ENCODE results near the gene LHX4. TPM values are rescaled to one million over a fixed set of nuclear protein-coding genes. Genes with fewer than 3 reads are reported as not detected.

The LHX4 gene
- total and polyA plus RNA-seq, 9 of the 15 experiments (the other 6 are each of a cell fraction or from before 2014, with no cell fraction given): 0.01 to 0.11 (median 0.07) TPM; not detected in 5

DNA sequence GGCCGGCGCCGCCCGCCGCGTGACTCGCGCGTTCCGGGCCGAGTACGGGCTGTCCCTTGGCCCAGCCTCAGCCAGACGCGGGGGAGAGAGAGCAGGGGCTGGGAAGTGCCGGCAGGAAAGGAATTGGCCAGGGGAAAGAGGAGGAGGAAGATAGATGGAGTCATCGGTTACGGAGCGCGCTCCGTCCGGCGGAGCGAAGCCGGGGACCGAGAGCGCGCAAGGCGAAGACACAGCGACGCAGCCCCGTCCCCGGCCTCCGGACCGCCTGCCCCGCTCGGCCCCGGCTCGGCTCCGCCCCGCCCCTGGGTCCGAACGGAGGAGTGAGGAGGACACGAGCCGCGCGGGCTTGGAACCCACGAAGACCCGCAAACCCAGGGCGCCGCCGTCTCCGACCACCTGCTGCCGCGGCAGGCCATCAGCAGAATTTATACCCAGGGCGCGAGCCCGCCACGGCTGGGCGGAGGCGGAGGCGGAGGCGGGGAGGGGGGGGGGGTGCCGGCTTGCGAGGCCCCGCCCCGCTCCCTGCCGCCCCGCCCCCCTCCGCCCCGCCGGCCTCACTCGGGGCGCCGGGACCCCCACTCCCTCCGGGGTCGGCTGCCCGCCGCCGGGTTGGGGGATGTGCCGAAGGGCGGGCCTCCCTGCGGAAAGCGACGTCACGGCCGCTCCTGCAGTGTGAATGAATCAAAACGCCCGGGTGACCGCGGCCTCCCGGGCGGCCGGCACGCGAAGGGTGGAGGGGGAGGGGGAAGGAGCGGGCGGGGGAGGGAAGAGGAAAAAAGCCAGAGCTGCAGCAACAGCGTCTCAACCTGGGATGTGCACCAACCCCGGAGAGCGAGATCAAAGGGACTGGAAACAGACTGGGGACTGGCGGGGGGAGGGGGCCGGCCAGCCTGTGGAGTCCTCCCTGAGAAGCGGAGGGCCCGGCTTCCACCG is at the start of gene LHX4 (continued):
- TF ChIP-seq, protein P1, sequence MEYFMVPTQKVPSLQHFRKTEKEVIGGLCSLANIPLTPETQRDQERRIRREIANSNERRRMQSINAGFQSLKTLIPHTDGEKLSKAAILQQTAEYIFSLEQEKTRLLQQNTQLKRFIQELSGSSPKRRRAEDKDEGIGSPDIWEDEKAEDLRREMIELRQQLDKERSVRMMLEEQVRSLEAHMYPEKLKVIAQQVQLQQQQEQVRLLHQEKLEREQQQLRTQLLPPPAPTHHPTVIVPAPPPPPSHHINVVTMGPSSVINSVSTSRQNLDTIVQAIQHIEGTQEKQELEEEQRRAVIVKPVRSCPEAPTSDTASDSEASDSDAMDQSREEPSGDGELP (CRISPR knock-in tag; IDR thresholded peaks at IDR 0.05; ENCODE audit: borderline replicate concordance): peak; percentile 31
- TF ChIP-seq, protein P2, sequence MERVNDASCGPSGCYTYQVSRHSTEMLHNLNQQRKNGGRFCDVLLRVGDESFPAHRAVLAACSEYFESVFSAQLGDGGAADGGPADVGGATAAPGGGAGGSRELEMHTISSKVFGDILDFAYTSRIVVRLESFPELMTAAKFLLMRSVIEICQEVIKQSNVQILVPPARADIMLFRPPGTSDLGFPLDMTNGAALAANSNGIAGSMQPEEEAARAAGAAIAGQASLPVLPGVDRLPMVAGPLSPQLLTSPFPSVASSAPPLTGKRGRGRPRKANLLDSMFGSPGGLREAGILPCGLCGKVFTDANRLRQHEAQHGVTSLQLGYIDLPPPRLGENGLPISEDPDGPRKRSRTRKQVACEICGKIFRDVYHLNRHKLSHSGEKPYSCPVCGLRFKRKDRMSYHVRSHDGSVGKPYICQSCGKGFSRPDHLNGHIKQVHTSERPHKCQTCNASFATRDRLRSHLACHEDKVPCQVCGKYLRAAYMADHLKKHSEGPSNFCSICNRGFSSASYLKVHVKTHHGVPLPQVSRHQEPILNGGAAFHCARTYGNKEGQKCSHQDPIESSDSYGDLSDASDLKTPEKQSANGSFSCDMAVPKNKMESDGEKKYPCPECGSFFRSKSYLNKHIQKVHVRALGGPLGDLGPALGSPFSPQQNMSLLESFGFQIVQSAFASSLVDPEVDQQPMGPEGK (CRISPR knock-in tag; IDR thresholded peaks at IDR 0.05; ENCODE audit: borderline replicate concordance): no peak
- peak; percentile 59 for TF ChIP-seq EGR1 (conservative IDR thresholded peaks at IDR 0.05)
- TF ChIP-seq CHD2 (IDR thresholded peaks at IDR 0.05; ENCODE audit: low read depth, low read length): 0 out of 2 replicates have a peak, but pooled peaks have one; percentile 6
- no peak for TF ChIP-seq ZNF354B (CRISPR knock-in tag; IDR thresholded peaks at IDR 0.05)
- peak; percentile 55; the same call in 1 of the 2 replicates for TF ChIP-seq ZBTB7A (IDR thresholded peaks at IDR 0.05; ENCODE audit: borderline replicate concordance, control insufficient read depth, low read depth, low read length)
- no peak for TF ChIP-seq GATAD2B (IDR thresholded peaks at IDR 0.05; ENCODE audit: borderline replicate concordance)
- TF ChIP-seq, protein P3, sequence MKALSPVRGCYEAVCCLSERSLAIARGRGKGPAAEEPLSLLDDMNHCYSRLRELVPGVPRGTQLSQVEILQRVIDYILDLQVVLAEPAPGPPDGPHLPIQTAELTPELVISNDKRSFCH (CRISPR knock-in tag; IDR thresholded peaks at IDR 0.05): no peak
- TF ChIP-seq, protein P3 (tag; IDR thresholded peaks at IDR 0.05): 0 out of 2 replicates have a peak, but pooled peaks have one; percentile 1
- no peak for TF ChIP-seq RUNX1 (IDR thresholded peaks at IDR 0.05; ENCODE audit: low read depth)
- TF ChIP-seq, protein P4, sequence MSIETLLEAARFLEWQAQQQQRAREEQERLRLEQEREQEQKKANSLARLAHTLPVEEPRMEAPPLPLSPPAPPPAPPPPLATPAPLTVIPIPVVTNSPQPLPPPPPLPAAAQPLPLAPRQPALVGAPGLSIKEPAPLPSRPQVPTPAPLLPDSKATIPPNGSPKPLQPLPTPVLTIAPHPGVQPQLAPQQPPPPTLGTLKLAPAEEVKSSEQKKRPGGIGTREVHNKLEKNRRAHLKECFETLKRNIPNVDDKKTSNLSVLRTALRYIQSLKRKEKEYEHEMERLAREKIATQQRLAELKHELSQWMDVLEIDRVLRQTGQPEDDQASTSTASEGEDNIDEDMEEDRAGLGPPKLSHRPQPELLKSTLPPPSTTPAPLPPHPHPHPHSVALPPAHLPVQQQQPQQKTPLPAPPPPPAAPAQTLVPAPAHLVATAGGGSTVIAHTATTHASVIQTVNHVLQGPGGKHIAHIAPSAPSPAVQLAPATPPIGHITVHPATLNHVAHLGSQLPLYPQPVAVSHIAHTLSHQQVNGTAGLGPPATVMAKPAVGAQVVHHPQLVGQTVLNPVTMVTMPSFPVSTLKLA (conservative IDR thresholded peaks at IDR 0.05): 0 out of 4 replicates have a peak, but pooled peaks of 1 of the 2 experiments have one; percentile 11
- no peak for TF ChIP-seq BMI1 (IDR thresholded peaks at IDR 0.05; ENCODE audit: low read length)
- 0 out of 2 replicates have a peak, but pooled peaks have one; percentile 20 for TF ChIP-seq GABPB1 (CRISPR knock-in tag; IDR thresholded peaks at IDR 0.05)
- TF ChIP-seq ZC3H4 (CRISPR knock-in tag; IDR thresholded peaks at IDR 0.05; ENCODE audit: borderline replicate concordance): 0 out of 2 replicates have a peak, but pooled peaks have one; percentile 24
- TF ChIP-seq KHSRP (IDR thresholded peaks at IDR 0.05): no peak
- TF ChIP-seq PHF8 (IDR thresholded peaks at IDR 0.05; ENCODE audit: borderline replicate concordance, low read length): peak; percentile 26; the same call in 1 of the 2 replicates
- TF ChIP-seq, protein P5, sequence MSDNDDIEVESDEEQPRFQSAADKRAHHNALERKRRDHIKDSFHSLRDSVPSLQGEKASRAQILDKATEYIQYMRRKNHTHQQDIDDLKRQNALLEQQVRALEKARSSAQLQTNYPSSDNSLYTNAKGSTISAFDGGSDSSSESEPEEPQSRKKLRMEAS (CRISPR knock-in tag; IDR thresholded peaks at IDR 0.05): peak; percentile 37; the same call in 1 of the 2 replicates
- TF ChIP-seq, protein P6, sequence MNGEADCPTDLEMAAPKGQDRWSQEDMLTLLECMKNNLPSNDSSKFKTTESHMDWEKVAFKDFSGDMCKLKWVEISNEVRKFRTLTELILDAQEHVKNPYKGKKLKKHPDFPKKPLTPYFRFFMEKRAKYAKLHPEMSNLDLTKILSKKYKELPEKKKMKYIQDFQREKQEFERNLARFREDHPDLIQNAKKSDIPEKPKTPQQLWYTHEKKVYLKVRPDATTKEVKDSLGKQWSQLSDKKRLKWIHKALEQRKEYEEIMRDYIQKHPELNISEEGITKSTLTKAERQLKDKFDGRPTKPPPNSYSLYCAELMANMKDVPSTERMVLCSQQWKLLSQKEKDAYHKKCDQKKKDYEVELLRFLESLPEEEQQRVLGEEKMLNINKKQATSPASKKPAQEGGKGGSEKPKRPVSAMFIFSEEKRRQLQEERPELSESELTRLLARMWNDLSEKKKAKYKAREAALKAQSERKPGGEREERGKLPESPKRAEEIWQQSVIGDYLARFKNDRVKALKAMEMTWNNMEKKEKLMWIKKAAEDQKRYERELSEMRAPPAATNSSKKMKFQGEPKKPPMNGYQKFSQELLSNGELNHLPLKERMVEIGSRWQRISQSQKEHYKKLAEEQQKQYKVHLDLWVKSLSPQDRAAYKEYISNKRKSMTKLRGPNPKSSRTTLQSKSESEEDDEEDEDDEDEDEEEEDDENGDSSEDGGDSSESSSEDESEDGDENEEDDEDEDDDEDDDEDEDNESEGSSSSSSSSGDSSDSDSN (IDR thresholded peaks at IDR 0.05; ENCODE audit: borderline replicate concordance in 1 of 2, low read depth in 2 of 2, low read length in 2 of 2): peak in 1 of 2 experiments; percentile 10; a peak in 2 of 4 replicates

Data from K562 (cell line).